ENCODE results near the gene ERGIC3. TPM values are rescaled to one million over a fixed set of nuclear protein-coding genes. Genes with fewer than 3 reads are reported as not detected.
A peak's percentile ranks its signal among the peaks of the same experiment; 100 is the strongest.

Gene ERGIC3
- total RNA-seq, 1 donor, result 325 TPM

- peak; percentile 6 for DNase-seq (ENCODE audit: low read depth)
- H3K4me3 ChIP-seq (ENCODE audit: low read depth, low read length), result no peak overlapping the region
- peak; percentile 41 for TF ChIP-seq CTCF (IDR thresholded peaks at IDR 0.05; ENCODE audit: insufficient read depth, low read depth, low read length)
Observed at GRCh38 chr20:35604449-35604747, 62.5 kb downstream of the ERGIC3 start.

DNA sequence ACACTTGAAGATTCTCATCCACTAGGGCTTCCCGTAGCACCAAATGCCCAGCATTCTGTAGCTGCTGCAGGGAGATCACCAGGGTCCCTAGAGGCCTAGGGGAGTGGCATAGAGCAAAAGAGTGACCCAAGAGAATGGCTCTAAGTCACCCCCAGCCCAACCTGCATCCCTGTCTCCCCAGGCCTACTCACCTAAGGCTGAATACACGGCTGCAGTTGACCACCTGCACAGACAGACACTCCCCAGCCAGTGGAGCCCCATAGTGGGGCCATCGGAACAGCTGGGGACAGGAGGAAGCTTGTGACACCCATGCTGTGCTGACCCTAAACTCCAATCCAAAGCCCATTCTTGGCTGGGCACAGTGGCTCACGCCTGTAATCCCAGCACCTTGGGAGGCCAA is 64.2 kb downstream of the ERGIC3 start:
- no peak overlapping the region for H3K4me3 ChIP-seq (ENCODE audit: low read depth, low read length)

More for the DNA sequence above, 64.2 kb downstream of the ERGIC3 start:
- TF ChIP-seq CTCF (IDR thresholded peaks at IDR 0.05; ENCODE audit: insufficient read depth, low read depth, low read length), result no peak
- no peak for DNase-seq (ENCODE audit: low read depth)

Small RNA genes within 50 kb of the gene (small RNA-seq; reads per million reads assigned to genes)
- not detected for gene RPL37P1

Other genes with a start within 250 kb of the ERGIC3 start
- gene FAM83C, start 249.7 kb upstream of the ERGIC3 start, total RNA-seq, result not detected in 2 replicates
- 23.5 and 33.2 TPM in 2 replicates for gene UQCC1, start 130.1 kb upstream of the ERGIC3 start, total RNA-seq
- 8.1 and 10.8 TPM in 2 replicates for gene GDF5, start 103.8 kb upstream of the ERGIC3 start, total RNA-seq
- gene CEP250, start 86.5 kb upstream of the ERGIC3 start, total RNA-seq, result 14.5 and 22.0 TPM in 2 replicates
- gene C20orf173, start 12.4 kb upstream of the ERGIC3 start, total RNA-seq, result not detected in 2 replicates
- 5.6 and 8.1 TPM in 2 replicates for gene SPAG4, start 73.8 kb downstream of the ERGIC3 start, total RNA-seq
- 92.0 and 143 TPM in 2 replicates for gene CPNE1, start 122.8 kb downstream of the ERGIC3 start, total RNA-seq
- gene RBM12, start 122.8 kb downstream of the ERGIC3 start, total RNA-seq, result 50.9 and 56.1 TPM in 2 replicates
- 37.0 and 40.6 TPM in 2 replicates for gene NFS1, start 157.3 kb downstream of the ERGIC3 start, total RNA-seq
- 143 and 189 TPM in 2 replicates for gene ROMO1, start 157.3 kb downstream of the ERGIC3 start, total RNA-seq
- 279 and 372 TPM in 2 replicates for gene RBM39, start 200.2 kb downstream of the ERGIC3 start, total RNA-seq
- 32.5 and 34.5 TPM in 2 replicates for gene PHF20, start 229.9 kb downstream of the ERGIC3 start, total RNA-seq

Data from fibroblast of villous mesenchyme (primary cell).